AG10803 (cell line): Measurements from ENCODE around the gene ADAMTS2.

Experiments used
- DNase-seq: peaks from one replicate; pipeline ENCODE4 v3.0.0; 2010; ENCODE audit warnings: low read depth
- H3K4me3 ChIP-seq: 2 replicates; pipeline ENCODE4 v1.5.1; 2011; ENCODE audit warnings: mild to moderate bottlenecking, low read length, control low read depth
- TF ChIP-seq, protein P1 (sequence below): conservative IDR thresholded peaks from 2 replicates; pipeline ENCODE4 v1.5.1; 2011; ENCODE audit warnings: mild to moderate bottlenecking, low read length, control low read depth, inconsistent platforms

Gene ADAMTS2

GRCh38 chr5:179183481-179183880 is 161.8 kb downstream of the ADAMTS2 start:
- no peak overlapping the region for H3K4me3 ChIP-seq
- DNase-seq, result no peak
- TF ChIP-seq, protein P1, sequence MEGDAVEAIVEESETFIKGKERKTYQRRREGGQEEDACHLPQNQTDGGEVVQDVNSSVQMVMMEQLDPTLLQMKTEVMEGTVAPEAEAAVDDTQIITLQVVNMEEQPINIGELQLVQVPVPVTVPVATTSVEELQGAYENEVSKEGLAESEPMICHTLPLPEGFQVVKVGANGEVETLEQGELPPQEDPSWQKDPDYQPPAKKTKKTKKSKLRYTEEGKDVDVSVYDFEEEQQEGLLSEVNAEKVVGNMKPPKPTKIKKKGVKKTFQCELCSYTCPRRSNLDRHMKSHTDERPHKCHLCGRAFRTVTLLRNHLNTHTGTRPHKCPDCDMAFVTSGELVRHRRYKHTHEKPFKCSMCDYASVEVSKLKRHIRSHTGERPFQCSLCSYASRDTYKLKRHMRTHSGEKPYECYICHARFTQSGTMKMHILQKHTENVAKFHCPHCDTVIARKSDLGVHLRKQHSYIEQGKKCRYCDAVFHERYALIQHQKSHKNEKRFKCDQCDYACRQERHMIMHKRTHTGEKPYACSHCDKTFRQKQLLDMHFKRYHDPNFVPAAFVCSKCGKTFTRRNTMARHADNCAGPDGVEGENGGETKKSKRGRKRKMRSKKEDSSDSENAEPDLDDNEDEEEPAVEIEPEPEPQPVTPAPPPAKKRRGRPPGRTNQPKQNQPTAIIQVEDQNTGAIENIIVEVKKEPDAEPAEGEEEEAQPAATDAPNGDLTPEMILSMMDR, result no peak

GRCh38 chr5:179182601-179183000 is 162.7 kb downstream of the ADAMTS2 start:
- DNase-seq, result no peak
- TF ChIP-seq, protein P1, result no peak
- no peak overlapping the region for H3K4me3 ChIP-seq

GRCh38 chr5:179181988-179182387 is 163.3 kb downstream of the ADAMTS2 start:
- no peak for DNase-seq
- TF ChIP-seq, protein P1, result no peak
- H3K4me3 ChIP-seq, result no peak overlapping the region

- DNase-seq, result no peak
- TF ChIP-seq, protein P1, result no peak
These were observed 164.2 kb downstream of the ADAMTS2 start for GRCh38 chr5:179180921-179181645.

GRCh38 chr5:179180061-179180610 is 165.1 kb downstream of the ADAMTS2 start:
- DNase-seq, result no peak
- TF ChIP-seq, protein P1, result no peak
- no peak overlapping the region for H3K4me3 ChIP-seq

More at GRCh38 chr5:179180921-179181645, 164.2 kb downstream of the ADAMTS2 start:
- no peak overlapping the region for H3K4me3 ChIP-seq

GRCh38 chr5:179177711-179178575 is 167.3 kb downstream of the ADAMTS2 start:
- TF ChIP-seq, protein P1, result no peak

More at GRCh38 chr5:179177711-179178575, 167.3 kb downstream of the ADAMTS2 start:
- no peak overlapping the region for H3K4me3 ChIP-seq
- DNase-seq, result no peak
